ENCODE data around the gene MRPS18B.

DNA sequence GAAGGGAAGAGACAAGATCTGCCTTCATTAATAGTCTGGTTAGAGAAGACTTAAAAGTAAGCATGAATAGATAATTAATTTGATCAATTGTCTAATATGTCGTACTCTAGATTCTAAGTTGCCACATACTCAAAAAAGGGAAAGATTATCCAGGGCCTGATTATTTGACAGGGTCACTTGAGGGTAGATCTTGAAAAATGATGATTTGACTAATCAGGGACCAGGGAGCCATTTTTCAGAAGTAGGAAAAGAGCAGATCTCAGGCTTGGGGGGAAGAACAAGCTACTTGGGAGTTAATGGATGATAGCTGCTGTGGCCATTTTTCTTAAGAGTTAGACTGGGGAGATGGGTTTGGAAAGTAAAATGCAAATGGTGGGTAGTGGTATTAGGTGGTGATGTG is 25.4 kb upstream of the MRPS18B start:
- TF ChIP-seq POLR2A (IDR thresholded peaks at IDR 0.05; ENCODE audit: low read depth, low read length) (no peak), POLR2AphosphoS5 (IDR thresholded peaks at IDR 0.05; ENCODE audit: low read depth, low read length) (no peak)
